Endothelial cell of umbilical vein (primary cell): ENCODE measurements around the gene RIT2.

Experiments
- CTCF ChIP-seq, 2 donors: IDR thresholded peaks; 1 replicate in 1 of 2; 2 replicates in 1 of 2; pipeline ENCODE4 v1.5.1; 2011; ENCODE audit warnings: low read length in 2 of 2, mild to moderate bottlenecking in 2 of 2, moderate library complexity in 2 of 2, control low read depth in 1 of 2, inconsistent platforms in 1 of 2, low read depth in 1 of 2; ENCODE audit not compliant: insufficient read depth in 1 of 2; ENCODE audit errors: extremely low read depth in 1 of 2
- EZH2 ChIP-seq: IDR thresholded peaks from 2 replicates; pipeline ENCODE4 v1.6.1; 2012; ENCODE audit warnings: borderline replicate concordance, low read depth, mild to moderate bottlenecking, moderate library complexity, low read length, inconsistent platforms; ENCODE audit not compliant: severe bottlenecking
- FOS ChIP-seq: IDR thresholded peaks from 2 replicates; pipeline ENCODE4 v1.6.1; 2011; ENCODE audit warnings: mild to moderate bottlenecking, low read length, moderate library complexity, borderline replicate concordance; ENCODE audit not compliant: insufficient read depth
- JUN ChIP-seq: IDR thresholded peaks from 2 replicates; pipeline ENCODE4 v1.6.1; 2011; ENCODE audit warnings: borderline replicate concordance, low read depth; ENCODE audit not compliant: insufficient read length, insufficient read depth
- MAX ChIP-seq: IDR thresholded peaks from 2 replicates; pipeline ENCODE4 v1.6.1; 2011; ENCODE audit not compliant: insufficient read depth, insufficient read length
- POLR2A ChIP-seq: IDR thresholded peaks from 2 replicates; pipeline ENCODE4 v1.6.1; 2012; ENCODE audit warnings: low read depth, mild to moderate bottlenecking, control low read depth, low read length

GRCh38 chr18:42813570-42813969, 301.9 kb downstream of the RIT2 start:
- TF ChIP-seq JUN: no peak
- no peak for TF ChIP-seq CTCF (IDR thresholded peaks at IDR 0.05; ENCODE audit: extremely low read depth in 1 of 2, insufficient read depth in 1 of 2, low read depth in 1 of 2, low read length in 2 of 2)
- TF ChIP-seq FOS: no peak
- TF ChIP-seq EZH2: no peak
- no peak for TF ChIP-seq POLR2A
- TF ChIP-seq MAX: no peak
